ENCODE results near the gene MUC2.

Gene MUC2

DNA sequence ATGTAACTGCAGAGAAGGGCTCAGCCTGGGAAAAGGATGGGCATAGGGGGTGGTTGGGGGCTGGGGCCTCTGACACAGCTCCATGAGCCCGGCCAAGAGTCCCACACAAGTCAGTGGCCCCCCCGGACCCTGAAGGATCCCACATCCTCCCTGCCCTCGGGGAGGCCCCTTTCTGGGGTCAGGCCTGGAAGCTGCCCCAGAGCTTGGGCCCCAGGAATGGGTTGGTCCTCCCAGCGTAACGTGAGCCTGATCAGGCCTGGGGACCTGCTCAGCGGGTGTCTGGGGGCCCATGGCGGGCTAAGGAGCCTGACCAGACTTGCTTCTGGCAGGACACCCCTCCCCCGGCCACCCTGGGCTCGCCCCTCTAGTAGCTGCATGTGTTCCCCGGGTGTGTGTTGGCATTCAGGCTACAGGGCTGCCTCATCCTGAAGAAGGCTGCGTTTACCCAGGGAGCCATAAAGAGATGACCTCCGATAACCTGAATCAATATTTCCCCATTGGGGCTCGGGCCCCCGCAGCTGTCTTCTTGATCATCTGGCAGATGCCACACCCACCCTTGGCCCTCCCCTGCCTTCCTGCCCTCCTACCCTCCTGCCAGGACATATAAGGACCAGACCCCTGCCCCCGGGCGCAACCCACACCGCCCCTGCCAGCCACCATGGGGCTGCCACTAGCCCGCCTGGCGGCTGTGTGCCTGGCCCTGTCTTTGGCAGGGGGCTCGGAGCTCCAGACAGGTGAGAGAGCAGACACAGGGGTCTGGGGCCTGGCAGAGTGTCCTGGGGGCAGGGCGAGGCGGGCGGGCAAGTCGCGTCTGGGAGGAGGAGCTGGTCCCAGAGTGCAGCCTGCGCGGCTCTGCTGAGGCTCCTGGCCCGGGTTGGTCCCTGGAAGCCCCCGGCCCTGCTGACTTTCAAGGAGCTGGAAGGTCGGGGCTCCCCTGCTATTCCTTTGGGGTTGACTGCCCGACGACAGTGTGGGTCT lies at the start of gene MUC2:
Gene MUC2, plus strand, starts transcription at position 631 of the 978 bp plus-strand sequence.
- DNase-seq: no peak

DNA sequence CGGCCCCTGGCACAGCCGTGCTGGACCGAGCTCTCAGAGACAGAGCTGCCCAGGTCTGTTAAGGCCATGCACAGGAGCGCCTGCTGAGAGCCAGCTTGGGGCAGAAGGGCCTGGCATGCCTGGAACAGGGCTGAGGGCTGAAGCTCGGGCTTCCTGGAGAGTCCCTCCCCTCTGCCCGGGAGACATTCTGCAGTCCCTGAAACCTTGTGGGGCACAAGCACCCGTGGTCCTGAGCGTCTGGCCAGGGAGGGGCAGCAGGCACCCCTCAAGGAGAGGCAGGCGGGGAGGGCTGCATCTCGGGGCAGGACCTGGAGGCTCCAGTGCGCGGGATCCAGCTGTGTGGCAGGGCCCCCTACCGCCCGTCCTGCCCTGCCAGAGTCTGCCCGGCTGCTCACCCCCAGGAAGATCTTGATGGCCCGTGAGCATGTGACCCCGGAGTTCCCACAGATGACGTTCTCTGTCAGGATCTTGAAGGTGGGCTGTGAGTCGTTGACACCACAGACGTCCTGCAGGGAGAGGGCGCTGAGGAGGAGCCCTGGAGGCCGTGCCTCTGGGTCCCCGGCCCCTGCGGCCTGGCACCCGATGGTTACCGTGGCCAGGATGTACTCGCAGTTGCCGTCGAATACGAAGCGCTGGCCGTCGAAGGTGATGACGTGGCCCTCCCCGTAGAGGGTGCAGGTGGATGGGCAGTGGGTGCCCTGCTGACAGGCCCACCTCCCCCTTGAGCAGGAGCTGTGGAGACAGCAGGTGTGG lies 49.1 kb upstream of the MUC2 start:
- no peak for DNase-seq

DNA sequence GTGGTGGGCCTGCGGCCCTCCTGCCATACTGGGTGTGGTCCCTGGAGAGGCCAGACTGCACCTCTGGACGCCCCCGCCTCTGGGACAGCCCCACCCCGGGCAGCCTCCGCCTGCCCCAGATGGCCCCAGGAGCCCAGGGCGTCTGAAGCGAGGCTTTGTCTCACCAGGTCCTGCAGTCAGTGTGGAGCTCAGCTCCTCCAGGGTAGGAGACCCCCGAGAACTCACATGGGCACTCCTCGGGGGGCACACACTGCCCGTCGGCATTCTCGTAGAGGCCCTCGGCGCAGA lies 48.6 kb upstream of the MUC2 start:
- DNase-seq: no peak

DNA sequence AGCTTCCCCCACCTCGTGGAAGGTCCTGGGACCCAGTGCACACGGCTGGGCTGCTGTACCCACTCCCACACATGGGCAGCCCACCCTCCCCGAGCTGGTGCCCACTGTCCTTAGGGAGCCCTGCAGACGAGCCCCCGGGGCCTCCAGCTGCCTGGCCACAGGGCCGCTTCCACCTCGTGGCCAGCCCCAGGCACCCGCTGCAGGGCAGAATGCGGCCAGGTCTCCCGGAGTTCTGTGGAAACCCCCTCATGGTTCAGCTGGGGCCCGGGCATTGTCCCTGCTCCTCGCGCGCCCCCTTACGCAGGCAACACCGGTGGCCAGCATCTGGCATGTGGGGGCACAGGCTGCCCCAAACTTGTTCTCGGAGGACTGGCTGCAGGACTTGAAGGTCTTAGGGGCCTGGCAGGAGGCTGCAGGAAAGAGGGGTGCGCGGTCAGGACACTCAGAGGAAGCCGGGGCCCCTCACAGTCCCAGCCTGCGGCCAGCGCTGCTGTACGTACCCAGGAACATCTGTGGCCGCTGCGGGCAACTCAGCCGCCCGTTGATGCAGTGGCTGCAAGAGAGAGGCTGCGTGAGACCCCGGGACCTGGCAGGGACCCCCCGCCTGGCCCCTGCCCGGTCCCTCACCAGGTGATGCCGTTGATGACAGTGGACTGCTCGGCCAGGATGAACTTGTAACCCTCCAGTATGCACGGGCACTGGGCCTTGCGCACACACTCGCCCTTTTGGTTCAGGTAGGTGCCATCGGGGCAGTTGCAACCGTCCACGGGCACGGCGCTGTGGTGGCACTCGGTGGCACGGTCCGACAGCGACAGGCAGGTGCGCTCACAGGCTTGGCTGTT lies 47.8 kb upstream of the MUC2 start:
- DNase-seq: no peak

DNA sequence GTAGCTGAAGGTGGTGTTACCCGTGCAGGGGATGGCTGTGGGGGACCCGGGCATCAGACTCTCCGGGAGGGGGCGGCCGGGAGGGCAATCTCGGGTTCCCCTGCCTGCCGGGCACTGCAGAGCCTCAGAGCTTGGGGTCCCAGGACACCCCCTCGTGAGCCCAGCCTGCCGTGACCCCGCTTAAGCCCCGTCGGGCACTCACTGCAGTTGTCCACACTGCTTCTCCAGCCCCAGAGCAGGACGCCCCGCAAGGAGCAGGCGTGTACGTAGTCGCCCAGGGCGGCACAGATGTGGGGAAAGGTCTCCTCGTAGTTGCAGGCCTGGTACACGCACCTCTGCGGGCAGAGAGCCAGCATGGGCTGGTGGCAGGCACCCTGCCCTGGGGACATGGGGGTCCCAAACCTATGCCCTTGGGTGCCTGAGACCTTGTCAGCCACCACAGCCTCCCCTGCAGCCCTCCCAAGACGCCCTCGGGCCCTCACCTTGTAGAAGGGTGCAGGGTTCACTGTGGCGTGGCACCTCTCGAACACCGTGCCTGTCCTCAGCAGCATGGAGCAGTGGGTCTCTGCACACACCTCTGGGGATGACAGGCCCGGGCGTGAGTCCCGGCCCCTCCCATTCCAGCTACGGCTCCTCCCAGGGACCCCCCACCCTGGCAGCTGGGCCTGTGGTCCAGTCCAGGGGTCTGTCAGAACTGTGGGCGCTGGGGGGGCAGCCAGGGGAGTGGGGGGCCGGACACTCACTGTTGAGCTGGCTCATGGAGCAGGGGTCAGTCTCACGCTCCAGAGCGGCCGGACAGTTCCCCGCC lies 47.0 kb upstream of the MUC2 start:
- no peak for DNase-seq

DNA sequence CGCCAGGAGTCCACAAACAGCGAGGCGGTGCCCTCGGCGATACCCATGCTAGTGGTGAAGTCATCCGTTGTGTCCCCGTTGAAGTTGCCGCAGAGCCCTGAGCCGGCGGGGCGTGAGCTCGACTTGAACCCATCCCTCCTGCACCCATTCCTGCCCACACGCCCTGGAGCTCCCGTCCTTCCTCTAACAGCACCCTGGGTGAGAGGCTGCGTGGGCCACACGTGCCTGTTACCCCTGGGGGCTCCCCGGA lies 46.5 kb upstream of the MUC2 start:
- DNase-seq: no peak

DNA sequence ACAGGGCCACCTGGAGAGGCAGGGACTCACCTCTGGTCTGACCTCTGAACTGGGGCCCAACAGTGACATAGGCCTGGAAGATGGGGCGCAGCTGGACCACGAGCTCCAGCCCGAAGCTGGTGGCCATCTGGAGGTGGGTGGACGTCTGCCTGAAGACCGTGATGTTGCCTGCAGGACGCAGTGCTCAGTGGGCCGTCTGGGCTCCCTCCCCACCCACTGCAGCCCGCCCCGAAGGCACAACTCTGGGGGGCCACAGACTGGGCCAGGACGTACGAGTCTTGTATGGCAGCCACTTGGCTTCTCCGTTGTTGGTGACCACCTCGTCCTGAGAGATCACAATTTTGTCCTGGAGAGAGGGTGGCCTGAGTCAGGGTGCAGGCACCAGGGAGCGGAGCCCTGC lies 46.1 kb upstream of the MUC2 start:
- no peak for DNase-seq

DNA sequence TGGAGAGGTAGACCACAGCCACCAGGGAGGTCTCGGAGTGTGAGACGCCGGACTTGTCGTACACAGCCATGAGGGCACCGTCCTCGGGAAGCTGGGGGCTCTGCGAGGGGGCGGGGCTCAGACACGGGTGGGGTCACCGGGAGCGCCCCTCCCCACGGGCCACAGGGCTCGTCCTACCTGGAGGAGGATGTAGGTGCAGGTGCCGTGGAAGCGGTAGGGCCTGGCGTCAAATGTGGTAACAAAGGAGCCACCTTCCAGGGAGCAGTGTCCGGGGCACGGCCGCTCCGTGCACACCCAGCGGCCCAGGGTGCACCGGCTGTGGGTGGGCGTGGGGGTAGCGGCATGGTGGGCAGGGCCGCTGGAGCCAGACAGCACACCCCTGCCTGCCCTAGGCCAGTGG lies 45.6 kb upstream of the MUC2 start:
- DNase-seq: no peak

DNA sequence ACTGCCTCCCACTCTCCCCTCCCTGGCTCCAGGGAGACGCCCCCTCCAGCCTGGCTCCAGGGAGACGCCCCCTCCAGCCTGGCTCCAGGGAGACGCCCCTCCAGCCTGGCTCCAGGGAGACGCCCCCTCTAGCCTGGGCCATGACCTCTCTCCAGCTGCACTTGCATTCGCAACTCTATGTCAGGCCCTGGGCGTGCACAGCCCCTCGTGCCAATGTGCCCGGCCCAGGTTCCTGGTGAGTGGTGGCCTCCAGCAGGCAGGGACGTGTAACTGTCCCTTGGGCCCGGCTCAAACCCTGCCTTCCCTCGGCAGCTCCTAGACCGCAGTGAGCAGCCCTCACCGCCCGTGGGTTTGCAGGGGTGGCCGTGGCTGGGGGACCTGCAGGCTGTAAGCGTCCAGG lies 45.0 kb upstream of the MUC2 start:
- DNase-seq: no peak

DNA sequence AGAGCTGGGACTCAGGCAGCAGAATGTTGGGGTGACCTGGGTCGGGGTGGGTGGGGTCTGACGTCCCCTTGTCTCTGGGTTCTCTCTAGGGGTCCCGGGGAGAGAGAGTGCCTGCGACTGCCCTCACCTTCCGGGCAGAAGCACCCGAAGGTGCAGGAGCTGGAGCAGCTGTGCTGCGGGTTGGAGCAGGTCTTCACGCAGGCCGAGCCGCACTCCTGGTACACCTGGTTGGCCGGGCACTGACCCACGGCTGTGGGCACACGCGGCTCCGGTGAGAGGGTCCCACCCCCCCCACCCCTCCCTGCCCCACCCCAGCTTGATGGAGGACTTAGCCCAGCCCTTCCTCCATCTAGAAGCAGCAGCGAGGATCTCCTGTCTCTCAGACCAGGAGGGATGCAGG lies 44.6 kb upstream of the MUC2 start:
- DNase-seq: no peak

DNA sequence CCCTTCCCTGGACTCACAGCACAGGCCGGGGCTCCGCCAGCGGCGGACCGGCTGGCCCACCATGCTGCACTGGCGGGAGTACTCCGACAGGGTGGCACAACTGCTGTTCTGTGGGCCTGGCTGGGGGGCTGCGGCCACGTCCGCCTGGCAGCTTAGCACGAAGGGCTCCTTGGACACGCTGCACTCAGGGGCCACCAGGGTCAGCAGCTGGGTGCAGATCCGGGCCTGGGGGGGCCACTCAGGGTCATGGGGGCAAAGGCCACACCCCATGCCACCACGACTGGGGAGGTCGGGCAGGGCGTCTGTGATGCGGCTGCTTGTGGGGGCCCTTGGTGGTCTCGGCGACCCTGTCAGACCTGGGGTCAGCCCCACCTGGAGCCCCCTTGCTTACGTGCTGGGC lies 44.1 kb upstream of the MUC2 start:
- DNase-seq: no peak

DNA sequence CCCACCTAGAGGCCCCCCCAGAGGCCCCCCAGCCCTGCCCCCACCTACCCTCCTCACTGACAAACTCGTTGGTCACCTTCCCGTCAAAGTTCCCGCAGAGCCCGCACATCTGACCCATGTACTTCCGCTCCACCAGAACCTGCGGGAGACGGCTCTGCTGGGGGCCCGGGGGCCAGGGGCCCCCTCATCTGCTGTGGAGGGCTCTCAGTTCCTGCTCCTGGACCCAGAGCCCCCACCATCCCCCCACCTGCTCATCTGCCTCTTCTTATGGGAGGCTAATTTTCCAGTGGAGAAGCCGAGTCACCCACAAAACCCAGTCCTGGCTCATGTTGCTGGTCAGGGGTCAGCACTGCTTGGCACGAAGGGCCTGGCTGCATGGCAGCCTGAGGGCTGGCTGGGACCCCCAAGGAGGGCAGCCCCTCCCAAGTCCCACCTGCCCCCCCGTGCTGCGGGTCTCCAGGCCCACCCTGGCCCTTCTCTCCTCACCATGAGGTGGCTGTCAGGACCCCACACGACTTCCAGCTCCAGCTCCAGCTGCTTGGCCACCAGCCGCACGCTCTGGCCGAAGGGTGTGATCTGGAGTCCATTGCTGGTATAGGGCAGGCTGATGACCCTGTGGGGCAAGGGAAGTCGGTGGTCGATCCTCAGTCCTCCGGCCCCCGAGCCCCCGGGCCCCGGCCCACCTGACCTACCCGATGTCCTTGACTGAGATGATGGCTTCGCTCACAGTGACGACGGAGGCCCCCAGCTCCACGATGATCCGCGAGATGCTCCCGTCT lies 43.4 kb upstream of the MUC2 start:
- DNase-seq: no peak

DNA sequence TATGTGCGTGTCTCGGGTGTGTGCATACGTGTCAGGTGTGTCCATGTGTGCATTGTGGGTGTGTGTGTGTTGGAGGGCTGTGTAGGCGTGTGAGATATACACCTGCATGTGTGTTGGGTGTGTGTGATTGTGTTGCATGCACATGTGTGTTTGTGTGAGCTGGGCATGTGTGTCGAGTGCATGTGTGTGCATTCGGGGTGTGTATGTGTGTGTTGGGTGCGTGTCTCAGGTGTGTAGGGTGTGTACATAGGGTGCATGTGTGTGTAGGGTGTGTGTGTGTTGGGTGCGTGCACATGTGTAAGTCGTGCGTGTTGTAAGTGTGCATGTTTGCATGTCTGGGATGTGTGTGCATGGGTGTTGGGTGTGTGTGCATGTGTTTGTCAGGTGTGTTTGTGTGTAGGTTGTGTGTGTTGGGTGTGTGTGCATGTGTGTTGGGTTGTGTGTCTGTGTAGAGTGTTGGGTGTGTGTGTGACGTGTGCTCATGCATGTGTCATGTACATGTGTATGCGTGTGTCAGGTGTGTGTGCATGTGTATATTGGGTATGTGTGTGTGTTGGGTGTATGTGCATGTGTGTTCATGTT lies 42.3 kb upstream of the MUC2 start:
- DNase-seq: no peak

DNA sequence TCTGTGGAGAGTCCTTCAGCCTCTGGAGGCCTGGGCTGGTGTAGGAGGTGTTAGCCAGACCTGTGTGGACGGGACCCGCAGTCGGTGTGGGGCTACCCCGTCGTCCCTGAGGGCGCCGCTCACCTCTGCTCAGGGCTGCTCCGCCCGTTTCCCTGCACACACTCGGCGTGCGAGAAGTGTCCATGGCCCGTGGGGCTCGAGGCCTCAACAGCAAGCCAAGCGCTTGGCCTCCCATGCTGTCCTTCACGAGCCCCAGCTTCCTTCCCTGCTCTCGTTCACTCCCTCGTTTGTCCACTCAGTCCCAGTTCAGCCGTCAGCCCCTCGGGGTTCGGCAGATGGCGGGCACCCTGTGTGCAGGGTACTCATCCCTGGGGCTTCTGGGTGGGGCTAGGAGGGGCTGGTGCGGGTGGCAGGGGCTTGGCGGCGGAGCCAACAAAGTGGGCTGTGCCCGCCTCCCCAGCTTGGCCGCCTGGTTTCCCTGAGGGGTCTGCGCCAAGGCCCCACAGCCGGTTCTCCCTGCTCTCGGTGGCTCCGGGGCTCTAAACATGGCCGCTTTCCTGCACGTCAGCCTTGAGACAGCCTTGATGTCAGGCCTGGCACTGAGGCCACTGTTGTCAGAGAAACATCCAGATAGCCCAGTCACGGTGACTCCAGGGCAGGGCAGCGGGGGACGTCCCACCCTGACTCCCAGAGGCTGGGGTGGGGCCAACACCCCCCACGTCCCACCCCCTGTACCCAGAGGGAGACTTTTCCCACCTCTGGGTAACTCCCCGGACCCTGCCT lies 41.5 kb upstream of the MUC2 start:
- DNase-seq: no peak

DNA sequence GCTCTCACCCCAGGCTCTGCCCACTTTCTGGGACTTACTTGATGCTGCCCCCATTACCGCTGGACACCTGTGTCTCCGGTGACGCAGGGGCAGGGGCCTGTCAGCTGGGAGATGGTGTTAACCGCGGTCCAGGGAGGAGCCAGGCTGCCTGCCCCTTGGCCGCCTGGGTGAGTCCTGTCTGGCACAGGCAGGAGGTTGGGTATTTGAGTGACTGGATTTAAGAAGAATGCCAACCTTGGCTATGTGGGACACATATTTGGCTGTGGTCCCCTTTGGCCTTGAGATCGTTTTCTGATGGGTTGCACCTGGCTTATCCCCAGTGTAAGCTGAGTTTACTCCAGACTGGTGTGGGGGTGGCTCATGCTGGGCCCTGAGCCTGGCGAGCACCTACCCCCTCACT lies 40.7 kb upstream of the MUC2 start:
- no peak for DNase-seq

DNA sequence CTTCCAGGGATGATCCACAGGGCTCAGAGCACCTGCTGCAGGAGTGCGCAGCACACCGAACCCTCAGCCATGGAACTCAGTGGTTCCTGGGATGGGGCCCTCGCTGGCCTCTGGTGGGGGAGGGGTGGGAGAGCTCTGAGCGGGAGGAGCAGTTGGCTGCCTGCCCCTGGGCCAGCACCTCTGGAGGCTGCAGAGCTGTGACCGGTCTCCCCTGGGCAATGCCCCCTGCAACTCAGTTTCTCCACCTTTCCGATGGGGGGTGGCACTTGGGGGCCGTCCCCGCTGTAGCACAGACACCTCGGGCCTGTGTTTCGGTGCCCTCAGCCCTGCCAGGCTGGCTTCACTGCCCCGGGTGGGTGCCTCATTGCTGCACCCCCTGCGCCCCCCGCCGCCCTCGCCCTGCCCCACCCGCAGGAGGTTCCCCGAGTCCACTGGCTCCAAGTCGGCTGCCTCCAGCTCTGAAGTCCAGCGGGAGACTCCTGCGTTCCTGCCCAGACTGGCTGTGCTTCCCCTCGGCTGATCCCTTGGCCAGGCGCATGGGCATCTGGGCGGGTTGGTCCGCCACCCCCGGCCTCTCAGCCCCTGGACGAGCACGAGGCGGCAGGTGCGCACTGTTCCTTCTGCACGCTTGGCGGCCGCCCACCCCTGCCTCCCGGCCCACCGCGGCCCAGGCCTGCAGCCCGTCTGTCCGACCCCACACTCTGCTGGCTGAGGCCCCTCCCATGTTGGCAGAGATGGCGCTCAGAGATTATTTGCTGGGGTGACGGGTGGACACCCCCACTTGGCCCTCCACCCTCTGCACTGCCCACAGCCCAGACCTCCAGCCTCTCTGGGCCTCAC lies 40.0 kb upstream of the MUC2 start:
- DNase-seq: no peak

DNA sequence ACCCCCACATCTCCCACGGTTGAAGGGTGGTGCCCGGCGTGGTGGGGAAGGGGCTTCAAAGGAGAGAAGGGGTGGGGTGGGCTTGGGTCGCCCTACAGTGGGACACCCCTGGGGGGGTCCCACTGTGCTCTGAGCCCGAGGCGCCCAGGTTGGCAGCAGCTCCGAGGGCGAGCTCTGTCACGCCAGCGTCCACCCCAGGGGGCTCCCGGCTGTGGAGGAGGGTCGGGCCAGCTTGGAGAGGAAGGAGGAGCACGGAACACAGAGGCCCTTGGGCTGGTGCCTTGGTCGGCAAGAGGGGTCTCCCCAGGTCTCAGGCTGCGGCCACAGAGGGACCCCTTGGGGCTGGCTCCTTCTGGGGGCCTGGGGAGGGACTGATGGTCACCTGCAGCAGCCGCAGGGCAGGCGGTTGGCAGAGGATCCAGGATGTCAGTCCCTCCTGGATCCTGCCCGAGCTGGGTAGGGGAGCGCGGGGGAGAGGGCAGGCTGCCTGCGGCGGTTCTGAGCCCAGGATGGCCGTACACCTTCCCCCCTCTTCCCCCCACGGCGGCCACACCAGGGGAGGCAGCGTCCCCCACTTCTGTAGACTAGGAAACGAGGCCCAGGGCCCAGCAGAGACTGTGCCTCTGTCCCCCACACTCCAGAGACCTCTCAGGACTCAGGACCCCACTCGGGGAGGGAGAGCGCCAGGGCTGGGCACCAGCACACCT lies 38.9 kb upstream of the MUC2 start:
- DNase-seq: no peak

DNA sequence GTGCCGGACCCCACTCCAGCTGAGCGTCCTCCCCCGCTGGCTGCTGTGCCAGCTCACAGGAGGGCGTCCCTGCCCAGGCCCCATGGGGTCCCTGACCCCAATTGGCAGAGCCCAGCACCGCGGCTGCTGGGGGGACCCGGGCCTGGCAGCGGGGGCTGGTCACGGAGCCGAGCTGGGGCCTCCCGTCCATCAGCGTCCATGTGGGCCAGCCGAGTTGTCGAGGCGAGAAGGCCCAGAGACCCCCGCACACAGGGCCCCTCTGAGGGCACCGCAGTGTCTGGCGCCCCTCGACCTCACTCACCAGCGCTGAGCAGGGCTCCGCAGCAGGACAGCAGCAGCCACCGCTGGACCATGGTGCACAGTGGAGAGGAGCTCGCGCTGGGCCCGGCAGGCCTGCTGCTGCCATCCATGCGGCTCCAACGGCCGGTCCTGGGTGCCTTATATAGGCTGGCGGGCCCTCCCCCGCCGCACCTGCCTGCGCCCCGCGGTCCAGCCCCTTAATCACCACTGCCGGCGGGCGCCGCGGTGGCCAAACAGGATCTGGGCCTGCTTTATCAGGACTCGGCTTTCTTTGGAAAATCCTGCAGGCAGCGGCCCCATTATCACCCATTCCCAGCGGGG lies 38.3 kb upstream of the MUC2 start, which contains the start of gene MUC6:
Gene MUC6, minus strand, starts transcription at position 416 of the 621 bp plus-strand sequence. Its CDS starts 63 bp downstream, at position 353.
- no peak for DNase-seq

DNA sequence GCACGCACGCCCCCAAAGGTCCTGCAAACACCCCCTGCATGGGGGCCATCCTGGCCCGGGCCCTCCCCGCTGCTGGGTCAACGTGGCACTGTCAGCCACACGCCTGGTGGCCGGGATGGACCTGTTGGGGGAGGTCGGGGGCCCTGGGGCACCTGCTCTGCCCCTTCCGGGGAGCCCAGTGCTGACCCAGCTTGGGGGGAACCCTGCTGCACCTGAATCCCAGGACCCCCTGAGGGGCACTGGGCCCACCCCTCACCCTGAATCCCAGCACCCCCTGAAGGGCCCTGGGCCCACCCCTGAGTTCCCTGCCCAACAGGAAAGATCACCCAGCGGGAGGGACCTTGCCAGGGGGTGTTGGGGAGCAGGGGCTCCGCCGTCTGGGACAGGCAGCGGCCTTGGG lies 37.7 kb upstream of the MUC2 start:
- no peak for DNase-seq

Data from NCI-H446 (cell line).